ENCODE results near the gene C4orf36.

GRCh38 chr4:86835677-86836076 lies 56.5 kb downstream of the C4orf36 start:
- TF ChIP-seq CTCF (IDR thresholded peaks at IDR 0.05; ENCODE audit: insufficient read depth, low read depth, low read length) (no peak), EZH2 (IDR thresholded peaks at IDR 0.05; ENCODE audit: insufficient read depth, low read length) (no peak)

Measured in astrocyte (in vitro differentiated cells and primary cell).